ENCODE results near the gene TRIO. TPM values are rescaled to one million over a fixed set of nuclear protein-coding genes. Genes with fewer than 3 reads are reported as not detected.

Gene TRIO
- total and polyA plus RNA-seq, 2 donors (not counting 3 experiments of a cell fraction or from before 2014, with no cell fraction given): 82.9 to 248 TPM

GRCh38 chr5:14327624-14328023 is 184.5 kb downstream of the TRIO start:
- Histone ChIP-seq H2AFZ (ENCODE audit: low read depth, low read length) (no peak overlapping the region), H3K4me1 (ENCODE audit: control insufficient read depth, extremely low read depth, insufficient read depth, low read length) (no peaks in the 10 kb centered on the region), H3K9ac (replicated peaks; ENCODE audit: extremely low read depth, insufficient read depth, low read length) (no peak overlapping the region), H3K4me3 (replicated peaks in 1 of 3; ENCODE audit: insufficient read depth in 1 of 3, low read depth in 1 of 3, low read length in 3 of 3) (no peak overlapping the region), H3K36me3 (ENCODE audit: control insufficient read depth in 2 of 2, extremely low read depth in 1 of 2, insufficient read depth in 2 of 2, low read length in 2 of 2) (peaks cover 8 to 19% of the 10 kb centered on the region in 2 experiments), H3K27me3 (ENCODE audit: control insufficient read depth in 2 of 2, insufficient read depth in 2 of 2, low read length in 2 of 2) (no peaks in the 10 kb centered on the region), H3K79me2 (ENCODE audit: control insufficient read depth, insufficient read depth, low read length) (peaks cover 65% of the 10 kb centered on the region), H4K20me1 (replicated peaks; ENCODE audit: control insufficient read depth, extremely low read depth, insufficient read depth, low read length) (peaks cover 4% of the 10 kb centered on the region), H3K9me3 (replicated peaks; ENCODE audit: control insufficient read depth, insufficient read depth, low read length) (no peaks in the 10 kb centered on the region), H3K9me1 (replicated peaks; ENCODE audit: control insufficient read depth, extremely low read depth, insufficient read depth, low read length) (no peaks in the 10 kb centered on the region), H3K27ac (ENCODE audit: insufficient read depth, low read depth, low read length) (no peak overlapping the region), H3K4me2 (ENCODE audit: insufficient read depth, low read length) (no peak overlapping the region)
- TF ChIP-seq POLR2A (IDR thresholded peaks at IDR 0.05; ENCODE audit: low read depth, low read length): no peak
- TF ChIP-seq GATA2 (IDR thresholded peaks at IDR 0.05; ENCODE audit: insufficient read depth, insufficient read length, low read depth, low read length): no peak
- TF ChIP-seq MYC (IDR thresholded peaks at IDR 0.05; ENCODE audit: low read depth, low read length): no peak
- no peak for TF ChIP-seq MAX (IDR thresholded peaks at IDR 0.05; ENCODE audit: insufficient read depth, insufficient read length)
- DNase-seq (ENCODE audit: low read depth, low spot score) (no peak), FAIRE-seq (no peak)
- ChIA-PET POLR2A (no interaction called here), CTCF (interaction anchor here (1.6 kb wide), 1 partner anchor 24 kb away, joined by 5 read pairs; no protein-coding TSS in a partner anchor)
- dilution Hi-C loops (cut with MboI; ENCODE audit: extremely low pct_ligation_motif_present, low sequenced_read_pairs) (no loop called here), intact Hi-C loops (cut with micrococcal nuclease) (loop anchor here (5.0 kb wide), 1 partner anchor 315 kb away; no protein-coding TSS in a partner anchor)
- BruUV-seq (replicated peaks): no TSS peak

- TF ChIP-seq MYC (IDR thresholded peaks at IDR 0.05; ENCODE audit: low read depth, low read length): no peak
- TF ChIP-seq GATA2 (IDR thresholded peaks at IDR 0.05; ENCODE audit: insufficient read depth, insufficient read length, low read depth, low read length): no peak
- TF ChIP-seq CTCF (IDR thresholded peaks at IDR 0.05; ENCODE audit: extremely low read depth in 1 of 2, insufficient read depth in 1 of 2, low read depth in 1 of 2, low read length in 2 of 2): no peak
- no peak for TF ChIP-seq MAX (IDR thresholded peaks at IDR 0.05; ENCODE audit: insufficient read depth, insufficient read length)
- no peak for TF ChIP-seq JUN (IDR thresholded peaks at IDR 0.05; ENCODE audit: borderline replicate concordance, insufficient read depth, insufficient read length, low read depth)
- TF ChIP-seq FOS (IDR thresholded peaks at IDR 0.05; ENCODE audit: borderline replicate concordance, insufficient read depth, low read length): no peak
- no peak for TF ChIP-seq EZH2 (IDR thresholded peaks at IDR 0.05; ENCODE audit: borderline replicate concordance, low read depth, low read length, severe bottlenecking)
- no peak for TF ChIP-seq POLR2A (IDR thresholded peaks at IDR 0.05; ENCODE audit: low read depth, low read length)
- no peak for TF ChIP-seq POLR2AphosphoS5 (IDR thresholded peaks at IDR 0.05; ENCODE audit: insufficient read depth, low read depth, low read length)
- Histone ChIP-seq H3K9me3 (replicated peaks; ENCODE audit: control insufficient read depth, insufficient read depth, low read length) (no peaks in the 10 kb centered on the region), H3K9me1 (replicated peaks; ENCODE audit: control insufficient read depth, extremely low read depth, insufficient read depth, low read length) (no peaks in the 10 kb centered on the region), H3K36me3 (ENCODE audit: control insufficient read depth in 2 of 2, extremely low read depth in 1 of 2, insufficient read depth in 2 of 2, low read length in 2 of 2) (peaks cover 10 to 18% of the 10 kb centered on the region in 2 experiments), H2AFZ (ENCODE audit: low read depth, low read length) (no peak overlapping the region), H3K4me2 (ENCODE audit: insufficient read depth, low read length) (no peak overlapping the region), H3K9ac (replicated peaks; ENCODE audit: extremely low read depth, insufficient read depth, low read length) (no peak overlapping the region), H4K20me1 (replicated peaks; ENCODE audit: control insufficient read depth, extremely low read depth, insufficient read depth, low read length) (peaks cover 4% of the 10 kb centered on the region), H3K27me3 (ENCODE audit: control insufficient read depth in 2 of 2, insufficient read depth in 2 of 2, low read length in 2 of 2) (no peaks in the 10 kb centered on the region), H3K27ac (ENCODE audit: insufficient read depth, low read depth, low read length) (no peak overlapping the region), H3K4me3 (replicated peaks in 1 of 3; ENCODE audit: insufficient read depth in 1 of 3, low read depth in 1 of 3, low read length in 3 of 3) (no peak overlapping the region), H3K79me2 (ENCODE audit: control insufficient read depth, insufficient read depth, low read length) (peaks cover 65% of the 10 kb centered on the region), H3K4me1 (ENCODE audit: control insufficient read depth, extremely low read depth, insufficient read depth, low read length) (no peaks in the 10 kb centered on the region)
- ChIA-PET POLR2A (no interaction called here), CTCF (interaction anchor here (1.6 kb wide), 1 partner anchor 24 kb away, joined by 5 read pairs; no protein-coding TSS in a partner anchor)
- FAIRE-seq: no peak
- BruUV-seq (replicated peaks): no TSS peak
- dilution Hi-C loops (cut with MboI; ENCODE audit: extremely low pct_ligation_motif_present, low sequenced_read_pairs): no loop called here
- intact Hi-C loops (cut with micrococcal nuclease): loop anchor here (5.0 kb wide), 1 partner anchor 316 kb away; no protein-coding TSS in a partner anchor
- DNase-seq (ENCODE audit: low read depth, low spot score): no peak
These were observed 185.0 kb downstream of the TRIO start for GRCh38 chr5:14328144-14328543.
